ENCODE results near the gene KLHL8.
A peak's percentile ranks its signal among the peaks of the same experiment; 100 is the strongest.
"Not testable (repeated sequence)": the region's sequence is repeated elsewhere in the genome, so short reads cannot be mapped to it uniquely, and the experiment has no call there.

Gene KLHL8

DNA sequence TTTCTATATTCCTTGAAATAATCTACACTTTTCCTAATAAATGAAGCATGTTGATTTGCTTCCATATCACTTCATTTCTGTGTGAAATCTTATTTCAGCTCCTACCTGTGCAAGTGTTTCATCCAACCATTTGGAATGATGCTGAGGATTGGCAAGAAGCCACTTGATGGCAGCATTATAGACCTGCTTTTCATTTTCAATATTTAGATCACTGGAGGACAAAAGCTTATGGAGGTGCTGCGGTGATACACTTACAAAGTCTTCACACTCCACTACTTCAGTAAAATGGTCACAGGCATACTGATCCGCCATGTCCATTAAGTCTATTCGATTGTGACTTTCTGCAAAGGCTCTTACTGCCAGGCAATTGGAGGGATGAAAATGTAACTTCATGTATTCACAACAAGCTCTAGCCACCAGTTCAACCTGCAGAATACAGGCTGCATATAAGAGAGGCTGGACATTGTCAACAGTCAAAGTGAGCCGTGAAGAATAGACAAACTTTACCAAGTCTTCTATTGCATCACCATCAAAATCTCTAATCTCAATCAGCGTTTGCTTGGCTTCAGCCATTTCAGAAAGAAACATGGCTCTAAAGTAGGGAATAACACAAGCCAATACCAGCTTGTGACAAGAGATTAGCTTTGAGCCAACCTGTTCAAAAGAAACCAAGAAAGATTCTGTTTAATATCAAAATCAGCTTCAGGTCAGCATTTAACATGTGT, 35.1 kb downstream of the KLHL8 start:
- FAIRE-seq (no peak), DNase-seq (ENCODE audit: insufficient read length, low spot score) (no peak)

DNA sequence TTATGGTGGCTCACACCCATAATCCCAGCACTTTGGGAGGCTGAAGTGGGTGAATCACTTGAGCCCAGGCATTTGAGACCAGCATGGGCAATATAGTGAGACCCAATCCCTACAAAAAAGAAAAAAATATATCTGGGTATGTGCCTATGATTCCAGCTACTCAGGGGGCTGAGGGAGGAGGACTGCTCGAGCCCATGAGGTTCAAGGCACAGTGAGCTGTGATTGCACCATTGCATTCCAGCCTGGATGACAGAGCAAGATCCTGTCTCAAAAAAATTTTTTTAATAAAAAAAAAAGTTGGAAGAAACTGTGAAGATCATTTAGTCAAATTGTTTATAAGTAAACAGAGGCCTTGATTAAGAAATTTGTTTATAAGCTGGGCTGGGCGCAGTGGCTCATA, 39.7 kb downstream of the KLHL8 start:
- FAIRE-seq (no peak), DNase-seq (ENCODE audit: insufficient read length, low spot score) (no peak)

DNA sequence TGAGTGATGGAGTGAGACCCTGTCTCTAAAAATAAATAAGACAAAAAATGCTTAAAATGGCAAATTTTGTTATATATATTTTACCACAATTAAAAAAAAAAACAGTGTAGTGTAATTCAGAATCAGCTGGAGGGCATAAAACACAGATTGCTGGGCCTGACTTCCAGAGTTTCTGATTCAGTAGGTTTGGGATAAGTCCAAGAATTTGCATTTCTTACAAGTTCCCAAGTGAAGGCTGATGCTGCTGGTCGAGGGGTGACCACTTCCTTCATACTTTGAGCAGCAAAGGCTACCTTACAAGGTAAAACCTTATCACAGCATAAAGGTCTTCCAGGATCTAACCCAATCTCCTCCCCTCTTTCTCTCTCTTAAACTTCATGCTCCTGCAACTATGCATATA, 40.7 kb downstream of the KLHL8 start:
- DNase-seq (ENCODE audit: insufficient read length, low spot score) (no peak), FAIRE-seq (no peak)

DNA sequence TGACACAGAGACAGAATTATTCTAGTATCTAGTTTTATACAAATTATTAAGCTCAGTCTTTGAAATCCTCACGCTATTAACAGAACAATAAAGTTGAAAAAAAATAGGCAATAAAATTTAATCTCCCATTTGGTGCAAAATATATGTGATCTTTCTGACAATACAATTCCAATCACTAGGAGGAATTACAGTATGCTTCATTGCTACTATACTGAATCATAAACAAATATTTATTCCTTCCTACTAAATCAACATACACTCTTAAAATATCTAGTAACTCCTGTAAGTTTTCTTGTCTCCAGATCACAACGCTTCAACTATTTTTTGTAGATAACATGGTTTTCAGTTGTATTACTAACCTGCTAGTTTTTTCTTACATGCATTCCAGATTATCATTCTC, 45.7 kb downstream of the KLHL8 start:
- DNase-seq (ENCODE audit: insufficient read length, low spot score): no peak
- no peak for FAIRE-seq

DNA sequence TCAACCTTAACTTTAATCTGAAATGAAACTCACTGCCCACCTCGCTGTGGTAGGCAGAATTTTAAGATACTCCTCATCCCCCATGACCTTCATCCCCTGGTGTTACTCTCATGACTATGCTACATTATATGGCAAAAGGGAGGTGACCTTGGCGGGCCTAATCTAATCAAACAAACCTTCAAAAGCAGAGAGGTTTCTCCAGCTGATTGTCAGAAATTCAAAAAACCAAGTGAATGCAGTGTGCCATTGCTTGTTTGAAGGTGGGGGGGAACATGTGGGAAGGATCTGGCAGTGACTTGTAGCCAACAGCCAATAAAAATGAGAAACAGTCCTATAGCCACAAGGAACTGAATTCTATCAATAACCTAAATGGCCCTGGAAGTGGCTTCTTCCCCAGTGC, 48.5 kb downstream of the KLHL8 start:
- FAIRE-seq: no peak
- no peak for DNase-seq (ENCODE audit: insufficient read length, low spot score)

DNA sequence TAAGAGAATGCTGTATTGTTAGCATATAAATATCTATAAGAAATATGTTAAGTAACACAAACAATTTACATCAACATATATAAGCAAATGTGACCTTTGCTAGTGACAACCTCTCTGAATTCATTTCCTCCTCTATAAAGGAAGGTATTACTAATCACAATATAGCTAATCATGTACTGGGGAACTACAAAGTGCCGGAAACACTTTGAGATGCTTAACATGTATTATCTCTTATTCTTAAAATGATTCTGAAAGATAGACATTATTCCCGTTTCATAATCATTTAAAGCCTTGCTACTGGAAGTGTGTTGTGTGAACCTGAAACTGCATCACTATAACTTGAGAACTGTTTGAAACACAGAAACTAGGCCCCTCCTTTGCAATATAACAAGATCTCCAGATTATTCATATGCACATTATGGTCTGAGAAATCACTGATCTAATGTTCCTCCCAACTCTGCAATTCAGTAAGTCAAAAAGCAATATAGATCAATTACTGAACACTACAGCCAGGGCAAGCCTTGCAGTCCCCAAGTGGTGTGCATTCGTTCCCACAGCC, 54.0 kb downstream of the KLHL8 start:
- DNase-seq (ENCODE audit: insufficient read length, low spot score): no peak
- no peak for FAIRE-seq

DNA sequence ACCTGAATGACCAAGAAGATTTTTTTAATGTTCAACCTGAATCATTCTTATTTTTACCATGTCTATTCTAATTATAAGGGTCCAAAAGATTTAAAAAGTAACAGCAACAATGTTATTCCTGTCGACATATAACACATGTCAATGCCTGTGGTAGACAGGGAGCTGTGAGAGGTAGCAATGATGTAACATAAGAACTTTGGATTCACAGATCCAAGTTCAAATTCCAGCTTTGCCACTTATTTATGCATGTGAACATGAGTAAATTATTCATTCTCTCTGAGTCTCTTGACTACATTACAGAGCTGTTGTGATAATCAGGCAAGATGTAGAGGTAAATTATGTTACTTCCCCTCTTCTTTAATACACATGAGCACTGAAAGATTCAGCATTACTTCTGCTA, 54.5 kb downstream of the KLHL8 start:
- FAIRE-seq: no peak
- DNase-seq (ENCODE audit: insufficient read length, low spot score): no peak

DNA sequence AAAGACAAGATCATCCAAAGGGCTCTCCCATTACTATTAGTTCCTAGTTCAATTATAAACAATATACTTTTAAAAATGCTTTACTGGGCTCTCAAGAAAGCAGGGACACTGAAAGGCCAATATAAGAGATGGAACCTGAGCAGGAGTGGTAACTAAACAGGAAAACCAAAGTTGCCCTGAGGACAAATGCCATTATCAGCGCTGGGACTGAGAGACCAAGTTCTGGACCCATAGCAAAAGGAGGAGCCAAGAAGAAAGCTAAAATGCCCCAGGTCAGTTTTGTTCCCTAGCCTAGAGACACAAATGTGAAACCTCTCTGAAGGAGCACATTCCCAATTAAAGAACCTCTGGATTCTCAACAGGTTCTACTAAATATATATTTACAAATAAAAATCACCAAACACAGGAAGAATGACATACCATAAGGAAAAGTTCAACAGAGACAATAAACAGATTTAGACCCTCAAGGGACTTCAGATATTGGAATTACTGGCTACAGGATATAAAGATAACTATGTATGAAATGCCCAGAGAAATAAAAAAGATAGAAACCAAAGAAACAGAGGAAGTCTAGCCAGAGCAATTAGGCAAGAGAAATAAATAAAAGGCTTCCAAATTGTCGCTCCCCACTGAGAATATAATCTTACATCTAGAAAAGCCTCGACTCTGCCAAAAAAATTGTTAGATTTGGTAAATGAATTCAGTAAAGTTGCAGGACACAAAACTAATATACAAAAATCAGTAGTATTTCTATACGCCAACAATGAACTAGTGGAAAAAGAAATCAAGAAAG, 67.1 kb downstream of the KLHL8 start:
- FAIRE-seq: no peak
- no peak for DNase-seq (ENCODE audit: insufficient read length, low spot score)

DNA sequence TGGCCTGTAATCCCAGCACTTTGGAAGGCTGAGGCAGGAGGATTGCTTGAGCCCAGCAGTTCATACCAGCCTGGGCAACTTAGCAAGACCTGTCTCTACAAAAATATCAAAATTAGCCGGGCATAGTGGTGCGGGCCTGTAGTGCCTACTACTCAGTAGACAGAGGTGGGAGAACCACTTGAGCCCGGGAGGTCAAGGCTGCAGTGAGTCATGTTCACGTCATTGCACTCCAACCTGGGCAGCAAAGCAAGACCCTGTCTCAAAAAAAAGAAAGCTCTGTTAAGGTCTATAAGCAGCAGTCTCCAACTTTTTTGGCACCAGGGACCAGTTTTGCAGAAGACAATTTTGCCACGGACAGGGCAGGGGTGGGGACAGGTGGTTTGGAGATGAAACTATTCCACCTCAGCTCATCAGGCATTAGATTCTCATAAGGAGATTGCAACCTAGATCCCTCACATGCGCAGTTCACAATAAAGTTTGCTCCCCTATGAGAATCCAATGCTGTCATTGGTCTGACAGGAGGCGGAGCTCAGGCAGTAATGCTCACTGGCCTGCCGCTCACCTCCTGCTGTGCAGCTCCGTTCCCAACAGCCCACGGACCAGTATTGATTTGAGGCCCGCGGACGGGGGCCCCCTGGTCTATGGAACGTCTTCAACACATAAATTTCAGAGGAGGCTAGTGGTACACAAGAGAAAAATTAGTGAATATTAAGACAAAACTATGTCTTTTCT, 67.9 kb downstream of the KLHL8 start:
- FAIRE-seq (no peak), DNase-seq (ENCODE audit: insufficient read length, low spot score) (no peak)

DNA sequence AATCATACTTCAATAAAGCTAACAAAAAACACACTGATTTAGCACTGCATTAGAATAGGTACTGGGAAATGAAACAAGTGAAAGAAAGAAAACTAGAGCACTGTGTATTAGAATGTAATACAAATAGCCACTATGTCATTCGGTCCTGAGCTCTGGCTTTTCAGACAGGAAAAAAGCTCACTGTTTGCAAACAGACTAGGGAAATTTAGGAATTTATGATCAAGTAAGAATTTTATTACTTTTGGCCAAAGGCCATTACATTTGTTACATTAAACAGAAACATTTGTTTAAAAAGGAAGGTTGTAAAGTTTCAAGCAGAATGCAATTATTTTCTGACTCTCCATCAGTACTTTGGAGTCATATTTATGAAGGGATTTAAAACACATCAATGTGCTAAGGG, 68.7 kb downstream of the KLHL8 start:
- no peak for DNase-seq (ENCODE audit: insufficient read length, low spot score)
- no peak for FAIRE-seq

DNA sequence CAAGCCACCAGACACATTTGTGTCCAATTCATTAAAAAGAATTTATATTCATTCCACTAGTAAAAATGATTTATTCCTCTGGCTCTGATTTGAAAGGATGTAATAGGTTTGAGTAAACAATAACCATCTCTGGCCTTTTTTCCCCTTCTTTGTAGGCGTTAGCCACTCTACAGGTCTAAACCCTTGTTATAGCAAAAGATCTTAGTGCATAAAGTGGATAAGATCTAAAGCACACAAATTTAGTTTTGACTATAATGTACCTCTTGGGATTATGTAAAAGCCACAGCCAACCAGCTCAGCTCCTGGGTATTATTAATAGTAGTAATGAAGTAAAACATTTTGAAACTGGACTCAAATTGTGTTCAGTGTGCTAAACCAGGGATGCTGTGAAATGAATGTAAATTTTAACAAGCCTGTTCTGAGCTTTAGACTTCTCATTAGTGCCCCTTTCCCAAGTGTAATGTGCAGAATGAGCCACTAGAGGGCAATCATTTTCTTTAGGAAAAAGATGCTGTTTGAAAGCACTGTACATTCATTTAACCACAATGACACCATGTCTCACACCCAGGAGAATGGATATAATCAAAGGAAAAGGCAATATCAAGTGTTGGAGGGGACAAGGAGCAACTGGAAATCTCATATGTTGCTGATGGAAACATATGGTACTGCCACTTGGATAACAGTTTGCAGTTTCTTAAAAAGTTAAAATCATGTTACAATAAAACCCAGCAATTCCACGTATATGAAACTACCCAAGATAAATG, 69.7 kb downstream of the KLHL8 start:
- DNase-seq (ENCODE audit: insufficient read length, low spot score) (peak; percentile 36), FAIRE-seq (peak; percentile 26)

DNA sequence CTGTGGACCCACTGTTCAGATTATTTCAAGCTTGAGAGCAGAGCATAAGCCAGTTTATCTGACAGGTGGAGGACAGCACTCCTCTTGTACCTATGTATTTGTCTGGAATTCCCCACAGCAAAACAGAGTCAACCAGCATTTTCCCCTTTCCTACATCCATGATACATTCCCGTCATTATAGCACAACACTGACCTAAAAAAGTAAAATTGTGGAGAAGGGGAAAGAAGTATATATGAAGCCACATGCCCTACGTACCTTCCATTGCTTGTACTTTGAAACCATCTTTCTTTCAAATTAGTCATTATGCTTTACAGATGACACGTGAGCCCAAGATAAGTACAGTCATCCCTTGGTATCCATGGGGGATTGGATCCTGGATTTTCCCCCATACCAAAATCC, 73.3 kb downstream of the KLHL8 start:
- no peak for FAIRE-seq
- DNase-seq (ENCODE audit: insufficient read length, low spot score): no peak

DNA sequence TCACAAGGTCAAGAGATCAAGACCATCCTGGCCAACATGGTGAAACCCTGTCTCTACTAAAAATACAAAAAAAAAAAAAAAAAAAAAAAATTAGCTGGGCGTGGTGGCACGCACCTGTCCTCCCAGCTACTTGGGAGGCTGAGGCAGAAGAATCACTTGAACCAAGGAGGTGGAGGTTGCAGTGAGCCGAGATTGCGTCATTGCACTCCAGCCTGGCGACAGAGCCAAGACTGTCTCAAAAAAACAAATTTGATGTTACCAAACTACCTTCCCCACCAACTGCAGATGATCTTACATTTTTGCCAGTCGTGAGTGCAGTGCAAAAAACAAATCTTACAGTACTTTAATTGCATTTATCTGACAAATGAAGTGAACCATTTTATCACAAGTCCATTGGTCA, 74.5 kb downstream of the KLHL8 start:
- FAIRE-seq; DNase-seq (ENCODE audit: insufficient read length, low spot score): not testable (repeated sequence)

DNA sequence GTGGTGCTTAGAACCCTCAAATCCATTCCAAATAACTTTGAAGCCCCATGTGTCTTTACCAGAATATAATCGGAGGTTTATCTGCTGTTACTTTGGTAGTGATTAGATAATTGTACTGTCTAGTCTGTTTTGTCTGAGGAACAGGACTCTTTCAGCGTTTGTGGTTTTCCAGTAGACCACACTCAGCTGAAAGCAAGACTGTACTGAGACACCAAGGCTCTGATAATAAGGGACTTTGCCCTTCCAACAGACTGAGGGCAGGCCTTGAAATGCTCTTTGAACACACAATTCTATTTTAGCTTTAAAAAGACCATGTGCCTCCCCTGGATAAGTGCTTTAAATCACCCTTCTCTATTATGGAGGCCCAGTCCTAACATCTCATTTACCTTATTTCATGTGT, 76.1 kb downstream of the KLHL8 start:
- no peak for FAIRE-seq
- DNase-seq (ENCODE audit: insufficient read length, low spot score): no peak

DNA sequence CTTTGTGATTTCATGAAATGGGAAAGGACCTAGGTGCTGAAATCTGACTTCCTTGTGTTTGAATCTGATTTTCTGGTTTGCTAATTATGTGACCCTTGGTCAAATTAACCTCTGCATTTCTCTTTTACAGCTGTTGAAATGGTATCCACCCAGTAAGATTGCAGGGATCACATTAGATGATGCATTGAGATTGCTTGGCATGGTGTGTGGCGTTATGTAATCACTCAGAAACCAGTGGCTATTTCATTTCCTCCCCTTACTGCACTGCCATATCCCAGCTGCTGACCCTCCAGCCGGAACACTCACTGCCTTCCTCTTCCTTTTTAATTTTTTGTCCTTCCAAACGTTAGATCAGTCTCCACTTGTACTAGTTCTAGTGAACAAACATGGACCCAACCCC, 79.0 kb downstream of the KLHL8 start:
- FAIRE-seq (no peak), DNase-seq (ENCODE audit: insufficient read length, low spot score) (no peak)

DNA sequence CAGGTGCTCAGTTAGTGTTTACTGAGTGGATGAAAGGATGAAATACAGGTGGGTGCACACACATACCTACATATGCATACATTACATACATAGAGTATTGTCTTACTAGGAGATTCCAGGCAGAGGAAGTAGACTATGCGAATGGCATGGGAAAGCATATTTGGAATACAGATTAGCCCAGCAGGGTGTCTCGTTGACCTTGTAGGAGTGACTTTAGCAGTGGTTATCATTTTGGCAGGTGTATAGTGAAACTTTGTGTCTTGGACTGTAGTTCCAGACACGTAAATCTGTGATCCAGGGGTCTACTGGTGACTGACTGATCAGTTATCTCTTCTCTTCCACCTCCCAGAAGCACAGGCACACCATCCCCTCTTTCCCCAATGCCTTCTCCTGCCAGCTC, 86.3 kb downstream of the KLHL8 start:
- FAIRE-seq: no peak
- no peak for DNase-seq (ENCODE audit: insufficient read length, low spot score)

DNA sequence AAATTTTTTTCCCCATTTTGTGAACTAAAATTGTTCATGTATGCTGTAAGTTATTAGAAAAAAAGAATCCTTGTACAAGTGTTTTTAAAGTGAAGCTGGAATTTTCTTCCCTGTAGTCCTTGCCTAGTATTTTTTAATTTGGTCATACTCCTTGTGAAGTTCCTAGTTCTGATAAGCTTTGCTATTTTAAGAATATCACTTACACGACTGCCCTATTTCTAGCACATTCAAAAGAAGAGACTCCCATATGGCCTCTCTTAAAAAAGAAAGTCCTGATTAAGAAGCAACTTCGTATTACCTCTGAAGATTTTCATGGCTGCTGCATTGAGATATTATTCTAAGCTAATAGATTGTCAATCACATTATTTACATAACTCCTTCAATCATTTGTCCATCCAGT, 87.2 kb downstream of the KLHL8 start:
- no peak for FAIRE-seq

DNA sequence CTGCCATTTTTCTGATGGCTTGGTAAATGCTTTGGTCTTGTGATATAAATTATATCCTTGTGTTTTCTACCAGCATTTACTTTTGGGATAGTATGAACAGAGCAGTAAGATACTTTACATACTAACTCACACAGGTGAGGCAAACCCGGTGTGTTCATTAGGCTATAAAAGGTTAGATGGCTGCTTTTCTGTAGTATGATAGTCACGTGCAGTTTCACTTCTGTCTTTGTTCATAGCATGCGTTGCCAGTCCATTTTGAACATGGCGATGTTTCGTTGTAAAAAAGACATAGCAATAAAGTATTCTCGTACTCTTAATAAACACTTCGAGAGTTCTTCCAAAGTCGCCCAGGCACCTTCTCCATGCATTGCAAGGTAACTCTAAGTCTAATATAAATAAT, 88.4 kb downstream of the KLHL8 start:
- FAIRE-seq: no peak

More for the DNA sequence above, 87.2 kb downstream of the KLHL8 start:
- no peak for DNase-seq (ENCODE audit: insufficient read length, low spot score)

DNA sequence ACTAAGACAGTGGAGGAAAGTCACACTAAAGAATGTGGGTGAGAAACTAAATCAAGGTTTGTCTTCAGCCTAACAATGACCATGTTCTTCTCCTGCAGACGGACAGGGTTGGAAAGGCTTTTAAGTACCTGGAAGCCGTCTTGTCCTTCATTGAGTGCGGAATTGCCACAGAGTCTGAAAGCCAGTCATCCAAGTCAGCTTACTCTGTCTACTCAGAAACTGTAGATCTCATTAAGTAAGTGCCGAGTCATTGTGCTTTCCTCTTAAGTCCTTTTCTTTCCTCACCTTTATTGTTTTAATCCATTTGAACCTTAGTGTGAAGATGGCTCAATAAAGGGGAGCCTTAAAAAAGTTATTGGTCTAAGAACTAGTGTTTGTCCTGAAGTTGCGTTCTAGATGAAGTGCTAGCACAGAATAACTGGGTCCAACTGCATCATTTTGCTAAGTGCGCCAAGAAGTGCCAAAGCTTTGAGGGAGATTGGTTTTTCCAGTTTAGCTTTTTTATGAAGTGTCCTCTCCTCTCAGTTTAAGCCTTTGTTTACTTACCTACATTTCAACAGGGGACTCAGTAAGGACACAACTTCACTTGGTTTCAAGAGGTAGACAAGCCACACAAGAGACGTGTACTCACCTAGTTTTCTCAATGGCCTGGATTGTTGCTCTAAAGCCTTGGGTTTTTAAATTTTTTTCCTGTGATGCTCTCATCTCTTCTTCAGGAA, 89.3 kb downstream of the KLHL8 start:
- no peak for FAIRE-seq
- no peak for DNase-seq (ENCODE audit: insufficient read length, low spot score)

More for the DNA sequence above, 88.4 kb downstream of the KLHL8 start:
- DNase-seq (ENCODE audit: insufficient read length, low spot score): no peak

DNA sequence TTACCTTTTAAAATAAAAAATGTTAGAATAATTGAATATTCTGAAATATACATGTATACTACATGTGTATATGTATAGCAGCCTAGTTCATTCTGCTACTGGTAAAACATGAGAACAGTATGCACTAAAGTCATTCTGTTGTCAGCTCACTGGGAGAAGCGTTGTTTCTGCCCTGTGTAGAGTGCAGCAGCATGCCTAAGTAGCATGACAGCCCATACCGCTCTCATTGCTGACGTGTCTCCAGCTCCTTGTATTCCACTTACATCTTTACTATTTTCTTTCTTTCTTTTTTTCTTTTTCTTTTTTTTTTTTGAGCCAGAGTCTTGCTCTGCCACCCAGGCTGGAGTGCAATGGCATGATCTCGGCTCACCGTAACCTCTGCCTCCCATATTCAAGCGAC, 90.7 kb downstream of the KLHL8 start:
- FAIRE-seq (no peak), DNase-seq (ENCODE audit: insufficient read length, low spot score) (no peak)
